SK-N-SH treated with all-trans-retinoic acid at 6 μM for 48 hours (cell line): Measurements from ENCODE around the gene UNC5C.

Source experiments
- ATAC-seq: fragments of 200-7000 bp; cut with Tn5 transposase; 3 replicates; pipeline ENCODE4 v1.9.1; 2020; ENCODE audit warnings: mild to moderate bottlenecking, moderate library complexity
- BACH2 ChIP-seq: fragments of 250-450 bp; sonication (Bioruptor Pico); IDR thresholded peaks from 2 replicates; pipeline ENCODE4 v1.9.0; 2021; ENCODE audit warnings: mild to moderate bottlenecking, borderline replicate concordance
- CREB5 ChIP-seq: fragments of 250-450 bp; sonication (Bioruptor Pico); IDR thresholded peaks from 2 replicates; pipeline ENCODE4 v1.5.1; 2020; ENCODE audit warnings: low read depth, mild to moderate bottlenecking, moderate library complexity
- CSDC2 ChIP-seq: fragments of 250-450 bp; sonication (Bioruptor Pico); IDR thresholded peaks from 2 replicates; pipeline ENCODE4 v1.5.0; 2020; ENCODE audit warnings: mild to moderate bottlenecking, moderate library complexity
- GLIS3 ChIP-seq: fragments of 250-450 bp; sonication (Bioruptor Pico); IDR thresholded peaks from 2 replicates; pipeline ENCODE4 v1.5.0; 2020; ENCODE audit warnings: mild to moderate bottlenecking, moderate library complexity
- ISL1 ChIP-seq: fragments of 250-450 bp; sonication (Bioruptor Pico); IDR thresholded peaks from 2 replicates; pipeline ENCODE4 v2.1.2; 2022; ENCODE audit warnings: mild to moderate bottlenecking, moderate library complexity
- OSR1 ChIP-seq: fragments of 250-450 bp; sonication (Bioruptor Pico); IDR thresholded peaks from 2 replicates; pipeline ENCODE4 v1.8.0; 2022; ENCODE audit warnings: moderate library complexity, mild to moderate bottlenecking, inconsistent platforms
- PATZ1 ChIP-seq: fragments of 250-450 bp; sonication (Bioruptor Pico); IDR thresholded peaks from 2 replicates; pipeline ENCODE4 v1.8.0; 2020; ENCODE audit warnings: mild to moderate bottlenecking, moderate library complexity, borderline replicate concordance
- POU6F1 ChIP-seq: fragments of 250-450 bp; sonication (Bioruptor Pico); IDR thresholded peaks from 2 replicates; pipeline ENCODE4 v1.8.0; 2021; ENCODE audit warnings: low read depth, mild to moderate bottlenecking, moderate library complexity, borderline replicate concordance
- TCF4 ChIP-seq: fragments of 250-450 bp; sonication (Bioruptor Pico); IDR thresholded peaks from 2 replicates; pipeline ENCODE4 v1.8.0; 2021; ENCODE audit warnings: mild to moderate bottlenecking, moderate library complexity, borderline replicate concordance
- TOX ChIP-seq: fragments of 250-450 bp; sonication (Bioruptor Pico); IDR thresholded peaks from 2 replicates; pipeline ENCODE4 v1.8.0; 2021; ENCODE audit warnings: mild to moderate bottlenecking, moderate library complexity, borderline replicate concordance
- TSHZ2 ChIP-seq: fragments of 250-450 bp; sonication (Bioruptor Pico); IDR thresholded peaks from 2 replicates; pipeline ENCODE4 v1.5.0; 2020; ENCODE audit warnings: mild to moderate bottlenecking, moderate library complexity
- ZC3H10 ChIP-seq: fragments of 250-450 bp; sonication (Bioruptor Pico); IDR thresholded peaks from 2 replicates; pipeline ENCODE4 v1.5.1; 2021; ENCODE audit warnings: mild to moderate bottlenecking, moderate library complexity
- ZFP3 ChIP-seq: fragments of 250-450 bp; sonication (Bioruptor Pico); IDR thresholded peaks from 2 replicates; pipeline ENCODE4 v1.5.0; 2020; ENCODE audit warnings: mild to moderate bottlenecking, moderate library complexity
- ZFP30 ChIP-seq: fragments of 450-650 bp; formaldehyde crosslinking; IDR thresholded peaks from 2 replicates; pipeline ENCODE4 v1.5.0; 2022; ENCODE audit warnings: mild to moderate bottlenecking, moderate library complexity
- ZNF8 ChIP-seq: fragments of 450-650 bp; formaldehyde crosslinking; IDR thresholded peaks from 2 replicates; pipeline ENCODE4 v1.5.0; 2020; ENCODE audit warnings: mild to moderate bottlenecking, moderate library complexity

UNC5C gene

GRCh38 chr4:95348418-95348817 is 200.4 kb downstream of the UNC5C start:
- no peak for ATAC-seq
- TF ChIP-seq ZNF8 (CRISPR knock-in tag) (peak; percentile 79), ZC3H10 (CRISPR knock-in tag) (no peak), TSHZ2 (no peak)

GRCh38 chr4:95343235-95343634 is 205.5 kb downstream of the UNC5C start:
- ATAC-seq = no peak

GRCh38 chr4:95340191-95340590 is 208.6 kb downstream of the UNC5C start:
- TF ChIP-seq ISL1 (CRISPR knock-in tag) (peak; percentile 85), POU6F1 (0 out of 2 replicates have a peak, but pooled peaks have one; percentile 63), ZFP30 (no peak)
- ATAC-seq = no peak

More at GRCh38 chr4:95343235-95343634, 205.5 kb downstream of the UNC5C start:
- TF ChIP-seq TOX (CRISPR knock-in tag) = no peak
- no peak for TF ChIP-seq BACH2 (CRISPR knock-in tag)
- no peak for TF ChIP-seq TSHZ2
- no peak for TF ChIP-seq CREB5 (CRISPR knock-in tag)
- TF ChIP-seq ZFP3 = no peak
- TF ChIP-seq TCF4 (CRISPR knock-in tag) = no peak
- TF ChIP-seq, all 23 proteins: peak for 0

- peak; percentile 36; the same call in 2 of the 3 replicates for ATAC-seq
- no peak for TF ChIP-seq CSDC2
- TF ChIP-seq GLIS3 (CRISPR knock-in tag) = no peak
- no peak for TF ChIP-seq OSR1 (CRISPR knock-in tag)
- TF ChIP-seq ZFP3 = no peak
- no peak for TF ChIP-seq CREB5 (CRISPR knock-in tag)
- no peak for TF ChIP-seq BACH2 (CRISPR knock-in tag)
- no peak for TF ChIP-seq ZC3H10 (CRISPR knock-in tag)
- TF ChIP-seq, all 23 proteins: peak for 0
Observed at GRCh38 chr4:95325665-95326064, 223.1 kb downstream of the UNC5C start.

GRCh38 chr4:95319169-95319568 is 229.6 kb downstream of the UNC5C start:
- peak; percentile 71 for ATAC-seq
- TF ChIP-seq ZFP30 (0 out of 2 replicates have a peak, but pooled peaks have one; percentile 10), ZC3H10 (CRISPR knock-in tag) (peak; percentile 69; the same call in 1 of the 2 replicates), TOX (CRISPR knock-in tag) (peak; percentile 70; the same call in 1 of the 2 replicates), TSHZ2 (peak; percentile 89), CREB5 (CRISPR knock-in tag) (peak; percentile 76), ZNF8 (CRISPR knock-in tag) (0 out of 2 replicates have a peak, but pooled peaks have one; percentile 54), TCF4 (CRISPR knock-in tag) (peak; percentile 93), PATZ1 (CRISPR knock-in tag) (peak; percentile 89; the same call in 1 of the 2 replicates), ZFP3 (peak; percentile 64; the same call in 1 of the 2 replicates), GLIS3 (CRISPR knock-in tag) (no peak)
